Mesenchymal stem cell (in vitro differentiated cells and primary cell): ENCODE data around the gene PLK3.
"Not testable (repeated sequence)": the region's sequence is repeated elsewhere in the genome, so short reads cannot be mapped to it uniquely, and the experiment has no call there.

Source experiments
- DNase-seq: peaks from one replicate; pipeline ENCODE4 v3.0.0-alpha.2; 2013
- H2AFZ ChIP-seq: one replicate; pipeline ENCODE4 v1.6.1; 2013; ENCODE audit warnings: low read depth, mild to moderate bottlenecking, control low read depth, inconsistent platforms, low read length, moderate library complexity
- H2AK5ac ChIP-seq: 2 replicates; pipeline ENCODE4 v1.6.1; 2013; ENCODE audit warnings: low read length, moderate library complexity, mild to moderate bottlenecking, inconsistent platforms; ENCODE audit not compliant: severe bottlenecking
- H2BK120ac ChIP-seq: one replicate; pipeline ENCODE4 v1.6.1; 2013; ENCODE audit warnings: low read depth, mild to moderate bottlenecking, inconsistent platforms, low read length, moderate library complexity
- H2BK12ac ChIP-seq, 2 experiments: one replicate each; pipeline ENCODE4 v1.6.1; 2013; ENCODE audit warnings: inconsistent platforms in 2 of 2, low read length in 2 of 2, mild to moderate bottlenecking in 2 of 2, moderate library complexity in 2 of 2, control low read depth in 1 of 2
- H2BK15ac ChIP-seq: one replicate; pipeline ENCODE4 v1.6.1; 2013; ENCODE audit warnings: mild to moderate bottlenecking, low read depth, inconsistent platforms; ENCODE audit not compliant: poor library complexity, severe bottlenecking
- H2BK5ac ChIP-seq: 2 replicates; pipeline ENCODE4 v1.6.1; 2013; ENCODE audit warnings: low read depth, mild to moderate bottlenecking, low read length, control low read depth, inconsistent platforms; ENCODE audit not compliant: poor library complexity, severe bottlenecking
- H3K14ac ChIP-seq, 2 experiments: one replicate each; pipeline ENCODE4 v1.6.1; 2013; ENCODE audit warnings: inconsistent platforms in 2 of 2, low read length in 2 of 2, control low read depth in 1 of 2, mild to moderate bottlenecking in 1 of 2, moderate library complexity in 1 of 2
- H3K18ac ChIP-seq, 2 experiments: one replicate each; pipeline ENCODE4 v1.6.1; 2013; ENCODE audit warnings: inconsistent platforms in 2 of 2, low read length in 2 of 2, control low read depth in 1 of 2, low read depth in 1 of 2, mild to moderate bottlenecking in 1 of 2
- H3K23ac ChIP-seq, 2 experiments: one replicate each; pipeline ENCODE4 v1.6.1; 2013; ENCODE audit warnings: inconsistent platforms in 2 of 2, low read length in 2 of 2, mild to moderate bottlenecking in 2 of 2, moderate library complexity in 2 of 2, control low read depth in 1 of 2
- H3K27ac ChIP-seq: 2 replicates; pipeline ENCODE4 v1.5.1; 2013; ENCODE audit warnings: mild to moderate bottlenecking, moderate library complexity, low read length, control low read depth, inconsistent platforms; ENCODE audit not compliant: poor library complexity, severe bottlenecking
- H3K27me3 ChIP-seq, 2 experiments: 2 replicates each; pipeline versions ENCODE4 v1.6.1 to v1.7.0; 2013; ENCODE audit warnings: low read length in 2 of 2, mild to moderate bottlenecking in 2 of 2, moderate library complexity in 2 of 2, control low read depth in 1 of 2, inconsistent platforms in 1 of 2; ENCODE audit not compliant: control insufficient read depth in 1 of 2, insufficient read depth in 1 of 2
- H3K36me3 ChIP-seq, 2 experiments: 2 replicates each; pipeline versions ENCODE4 v1.6.1 to v1.7.0; 2013; ENCODE audit warnings: low read length in 2 of 2, control low read depth in 1 of 2, inconsistent platforms in 1 of 2, low read depth in 1 of 2, mild to moderate bottlenecking in 1 of 2; ENCODE audit not compliant: insufficient read depth in 2 of 2, control insufficient read depth in 1 of 2
- H3K4ac ChIP-seq, 2 experiments: one replicate each; pipeline ENCODE4 v1.6.1; 2013; ENCODE audit warnings: inconsistent platforms in 2 of 2, low read length in 2 of 2, mild to moderate bottlenecking in 2 of 2, moderate library complexity in 2 of 2, control low read depth in 1 of 2, low read depth in 1 of 2
- H3K4me1 ChIP-seq: 2 replicates; pipeline ENCODE4 v1.6.1; 2013; ENCODE audit warnings: low read depth, low read length, control low read depth; ENCODE audit not compliant: control insufficient read depth, insufficient read depth
- H3K4me2 ChIP-seq: 2 replicates; pipeline ENCODE4 v1.6.1; 2013; ENCODE audit warnings: low read length, mild to moderate bottlenecking, inconsistent platforms; ENCODE audit not compliant: poor library complexity, severe bottlenecking
- H3K4me3 ChIP-seq, 2 experiments: 2 replicates each; pipeline versions ENCODE4 v1.5.1 to v1.7.0; 2013; ENCODE audit warnings: low read length in 2 of 2, mild to moderate bottlenecking in 2 of 2, control low read depth in 1 of 2, low read depth in 1 of 2; ENCODE audit not compliant: insufficient read depth in 1 of 2
- H3K79me1 ChIP-seq: replicated peaks from 2 replicates; pipeline ENCODE4 v1.6.1; 2013; ENCODE audit warnings: mild to moderate bottlenecking, control low read depth, low read length, inconsistent platforms; ENCODE audit not compliant: poor library complexity, severe bottlenecking
- H3K9ac ChIP-seq: 2 replicates; pipeline ENCODE4 v1.7.0; 2013; ENCODE audit warnings: mild to moderate bottlenecking, low read length, moderate library complexity
- H3K9me3 ChIP-seq: 2 replicates; pipeline ENCODE4 v1.7.0; 2013; ENCODE audit warnings: mild to moderate bottlenecking, low read length; ENCODE audit not compliant: control insufficient read depth
- H4K8ac ChIP-seq: one replicate; pipeline ENCODE4 v1.6.1; 2013; ENCODE audit warnings: inconsistent platforms, mild to moderate bottlenecking, low read length, moderate library complexity
- H4K91ac ChIP-seq: one replicate; pipeline ENCODE4 v1.6.1; 2013; ENCODE audit warnings: mild to moderate bottlenecking, low read length, inconsistent platforms
- WGBS: methylation state at CpG from one replicate; pipeline ENCODE4 v1.1.7; 2013; ENCODE audit warnings: mixed read lengths; 5-methylcytosine and 5-hydroxymethylcytosine counted together

Gene PLK3

DNA sequence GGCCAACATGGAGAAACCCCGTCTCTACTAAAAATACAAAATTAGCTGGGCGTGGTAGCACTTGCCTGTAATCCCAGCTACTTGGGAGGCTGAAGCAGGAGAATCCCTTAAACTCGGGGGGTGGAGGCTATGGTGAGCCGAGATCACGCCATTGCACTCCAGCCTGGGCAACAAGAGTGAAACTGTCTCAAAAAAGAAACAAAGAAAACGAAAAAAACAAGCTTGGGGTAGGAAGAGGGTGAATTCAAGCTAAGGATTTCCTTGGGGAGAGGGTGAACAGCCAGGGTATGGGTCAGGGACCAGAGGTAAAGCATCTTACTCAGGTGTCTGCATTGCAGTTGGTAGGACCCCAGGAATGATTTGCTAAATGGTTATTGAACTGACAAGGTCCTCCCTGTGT is 33.8 kb upstream of the PLK3 start:
- 98% methylated on average over 6 of the region's 6 CpGs for WGBS
- H3K27ac ChIP-seq, H3K79me1 ChIP-seq, H3K27me3 ChIP-seq, H2BK12ac ChIP-seq, H3K23ac ChIP-seq, H3K9ac ChIP-seq, H3K4me3 ChIP-seq, H3K4me1 ChIP-seq, H3K9me3 ChIP-seq, H3K18ac ChIP-seq, H2BK120ac ChIP-seq, H2AK5ac ChIP-seq, H3K4me2 ChIP-seq, H3K14ac ChIP-seq, H3K4ac ChIP-seq, H2AFZ ChIP-seq, H2BK15ac ChIP-seq, H4K8ac ChIP-seq, DNase-seq, H2BK5ac ChIP-seq, H4K91ac ChIP-seq: not testable (repeated sequence)
- peaks cover 21 to 28% of the 10 kb centered on the region in 2 experiments for H3K36me3 ChIP-seq

GRCh38 chr1:44775078-44775929 is 24.9 kb upstream of the PLK3 start, which contains the start of gene RPS8:
Gene RPS8 (plus strand): TSS chr1:44775540. CDS start chr1:44775597, 57 bp downstream.
- WGBS, result under 1% methylated on average over 65 of the region's 65 CpGs

GRCh38 chr1:44775930-44776729 is 24.0 kb upstream of the PLK3 start:
- Histone ChIP-seq H3K14ac (peak overlapping the region in 1 of 2 experiments; percentile 88), H3K23ac (peak overlapping the region in 1 of 2 experiments; percentile 57)

More at GRCh38 chr1:44775078-44775929, 24.9 kb upstream of the PLK3 start, which contains the start of gene RPS8:
- H2BK120ac ChIP-seq, result peak within 1 kb of the TSS; percentile 56
- peak within 1 kb of the TSS; percentile 86 to 100 for H3K4ac ChIP-seq
- H2BK12ac ChIP-seq, result peak within 1 kb of the TSS in 1 of 2 experiments; percentile 29
- peak within 1 kb of the TSS; percentile 91 for H2AFZ ChIP-seq
- peak within 1 kb of the TSS; percentile 96 for H3K9ac ChIP-seq
- peaks cover 36 to 40% of the 10 kb centered on the region in 2 experiments for H3K36me3 ChIP-seq
- H2BK15ac ChIP-seq, result no peak within 1 kb of the TSS
- H3K14ac ChIP-seq, result peak within 1 kb of the TSS in 1 of 2 experiments; percentile 88
- H3K4me2 ChIP-seq, result peak within 1 kb of the TSS; percentile 78
- peak within 1 kb of the TSS; percentile 99 for H4K8ac ChIP-seq
- peaks cover 18% of the 10 kb centered on the region for H3K4me1 ChIP-seq
- DNase-seq, result peak; percentile 96
- peak within 1 kb of the TSS; percentile 92 to 95 for H3K18ac ChIP-seq
- peak within 1 kb of the TSS; percentile 87 for H2BK5ac ChIP-seq
- no peaks in the 10 kb centered on the region for H3K9me3 ChIP-seq
- peak within 1 kb of the TSS in 1 of 2 experiments; percentile 57 for H3K23ac ChIP-seq
- peak within 1 kb of the TSS; percentile 83 for H3K27ac ChIP-seq
- H3K4me3 ChIP-seq, result peak within 1 kb of the TSS; percentile 81 to 87
- H4K91ac ChIP-seq, result peak within 1 kb of the TSS; percentile 62
- H3K79me1 ChIP-seq, result peaks cover 2% of the 10 kb centered on the region
- no peaks in the 10 kb centered on the region for H3K27me3 ChIP-seq
- H2AK5ac ChIP-seq, result peak within 1 kb of the TSS; percentile 42

More at GRCh38 chr1:44775930-44776729, 24.0 kb upstream of the PLK3 start:
- Histone ChIP-seq H3K9ac (peak overlapping the region; percentile 96), H2BK120ac (peak overlapping the region; percentile 51), H2AFZ (no peak overlapping the region), H3K9me3 (no peaks in the 10 kb centered on the region), H3K4me2 (peak overlapping the region; percentile 78), H3K4ac (peak overlapping the region; percentile 41 to 90), H2BK15ac (no peak overlapping the region), H2BK12ac (peak overlapping the region in 1 of 2 experiments; percentile 55), H4K8ac (peak overlapping the region; percentile 45), H2AK5ac (peak overlapping the region; percentile 42), H3K79me1 (peaks cover 2% of the 10 kb centered on the region), H3K4me3 (peak overlapping the region; percentile 81 to 87), H3K36me3 (peaks cover 43 to 48% of the 10 kb centered on the region in 2 experiments), H3K4me1 (peaks cover 18% of the 10 kb centered on the region), H2BK5ac (no peak overlapping the region), H3K18ac (peak overlapping the region in 1 of 2 experiments; percentile 82), H3K27ac (peak overlapping the region; percentile 67), H3K27me3 (no peaks in the 10 kb centered on the region), H4K91ac (no peak overlapping the region)
- peak; percentile 40 for DNase-seq
- 3% methylated on average over 35 of the region's 36 CpGs for WGBS
